Endothelial cell (in vitro differentiated cells): Measurements from ENCODE around the gene GALNT16. TPM values are rescaled to one million over a fixed set of nuclear protein-coding genes. Genes with fewer than 3 reads are reported as not detected.
A peak's percentile ranks its signal among the peaks of the same experiment; 100 is the strongest.

Source experiments
- DNase-seq: peaks from one replicate; pipeline ENCODE4 v3.0.0; 2021; ENCODE audit warnings: low spot score
- H3K27ac Mint-ChIP-seq: one replicate; pipeline ENCODE4 v1.8.0; 2021; ENCODE audit warnings: mixed read lengths, inconsistent platforms; ENCODE audit not compliant: unreplicated experiment
- H3K27me3 Mint-ChIP-seq: one replicate; pipeline ENCODE4 v1.8.0; 2021; ENCODE audit warnings: mild to moderate bottlenecking, moderate library complexity, mixed read lengths, inconsistent platforms; ENCODE audit not compliant: unreplicated experiment
- H3K36me3 Mint-ChIP-seq: one replicate; pipeline ENCODE4 v1.8.0; 2021; ENCODE audit warnings: mild to moderate bottlenecking, low read depth, mixed read lengths, inconsistent platforms; ENCODE audit not compliant: unreplicated experiment
- H3K4me1 Mint-ChIP-seq: one replicate; pipeline ENCODE4 v1.8.0; 2021; ENCODE audit warnings: mild to moderate bottlenecking, mixed read lengths, inconsistent platforms; ENCODE audit not compliant: unreplicated experiment
- H3K4me3 Mint-ChIP-seq: one replicate; pipeline ENCODE4 v1.8.0; 2021; ENCODE audit warnings: mild to moderate bottlenecking, mixed read lengths, inconsistent platforms; ENCODE audit not compliant: unreplicated experiment
- H3K9me3 Mint-ChIP-seq: one replicate; pipeline ENCODE4 v1.8.0; 2021; ENCODE audit warnings: mixed read lengths, inconsistent platforms; ENCODE audit not compliant: unreplicated experiment
- CTCF ChIP-seq: fragments of 200-600 bp; sonication (generic); IDR thresholded peaks from one replicate; pipeline ENCODE4 v1.5.0; 2021; ENCODE audit warnings: antibody characterized with exemption; ENCODE audit not compliant: unreplicated experiment
- total RNA-seq: library from RNA; stranded (reverse); fragmentation: NEBNext Ultra II Directional; extraction: Animal tissue kit (Norgen Biotek cat#: 25700); gene quantifications from one replicate; pipeline ENCODE4 v1.2.1, GENCODE V29; 2021; ENCODE audit not compliant: unreplicated experiment

GALNT16 gene
- total RNA-seq, 1 donor from 2014 or later = 2.8 TPM

DNA sequence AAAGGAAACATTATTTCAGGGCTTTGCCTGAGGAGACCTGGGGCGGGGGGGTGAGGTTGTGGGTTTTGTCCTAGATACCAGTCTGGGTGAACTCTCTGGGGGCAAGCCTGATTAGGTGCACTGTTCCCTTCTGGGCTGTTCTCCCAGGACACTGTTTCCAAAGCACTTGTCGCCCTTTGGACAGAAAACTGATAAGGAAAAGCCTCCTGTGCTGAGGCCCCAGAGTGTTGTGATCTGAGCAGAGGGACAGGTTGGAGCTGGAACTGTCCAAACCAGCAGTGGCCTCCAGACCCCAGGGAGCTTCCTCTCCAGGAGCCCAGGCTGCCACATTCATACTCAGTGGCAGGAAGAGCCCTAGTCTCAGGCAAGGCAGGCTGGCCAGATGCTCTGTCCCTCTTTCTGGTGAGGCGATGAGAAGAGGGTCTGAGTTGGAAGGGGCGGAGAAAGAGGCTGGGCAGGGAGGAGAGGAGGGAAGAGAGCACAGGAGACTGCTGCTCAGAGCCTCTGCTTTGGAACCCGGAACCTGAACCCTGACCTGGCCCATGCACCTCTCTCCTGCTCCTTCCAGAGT lies 1.9 kb downstream of the GALNT16 start:
- peak overlapping the region; percentile 89 for H3K4me3 Mint-ChIP-seq
- H3K9me3 Mint-ChIP-seq = no peaks in the 10 kb centered on the region
- DNase-seq = peak; percentile 28
- no peak for TF ChIP-seq CTCF
- no peaks in the 10 kb centered on the region for H3K36me3 Mint-ChIP-seq
- H3K27ac Mint-ChIP-seq = no peak overlapping the region
- H3K27me3 Mint-ChIP-seq = peaks cover 20% of the 10 kb centered on the region
- H3K4me1 Mint-ChIP-seq = peaks cover 8% of the 10 kb centered on the region

GRCh38 chr14:69262516-69262915 lies 2.6 kb downstream of the GALNT16 start:
- DNase-seq = no peak
- Mint-ChIP-seq H3K27me3 (peaks cover 14% of the 10 kb centered on the region), H3K4me1 (peaks cover 8% of the 10 kb centered on the region), H3K9me3 (no peaks in the 10 kb centered on the region), H3K27ac (peak overlapping the region; percentile 21), H3K4me3 (no peak overlapping the region), H3K36me3 (no peaks in the 10 kb centered on the region)
- no peak for TF ChIP-seq CTCF

DNA sequence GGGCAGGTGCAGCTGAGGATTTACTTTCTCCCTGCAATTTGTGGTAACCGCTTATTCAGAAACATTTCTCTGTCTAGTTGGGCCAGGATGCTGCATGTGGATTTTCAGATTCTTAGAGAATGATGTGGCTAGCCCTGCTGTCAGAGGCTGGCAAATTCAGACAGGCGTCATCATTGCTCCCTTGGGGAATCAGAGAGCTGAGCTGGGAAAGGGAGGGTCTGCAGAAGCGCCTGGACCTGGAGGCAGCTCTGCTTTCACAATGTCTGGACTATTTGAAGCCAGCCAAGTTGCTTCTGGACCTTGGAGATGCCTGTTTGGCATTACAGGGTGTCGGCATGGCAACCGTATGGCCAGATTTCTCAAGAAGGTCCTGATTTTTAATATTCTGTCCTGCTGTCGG lies 3.4 kb downstream of the GALNT16 start:
- no peak overlapping the region for H3K27ac Mint-ChIP-seq
- no peak overlapping the region for H3K4me3 Mint-ChIP-seq
- H3K9me3 Mint-ChIP-seq = no peaks in the 10 kb centered on the region
- TF ChIP-seq CTCF = no peak
- peaks cover 8% of the 10 kb centered on the region for H3K4me1 Mint-ChIP-seq
- peaks cover 12% of the 10 kb centered on the region for H3K27me3 Mint-ChIP-seq
- no peaks in the 10 kb centered on the region for H3K36me3 Mint-ChIP-seq
- DNase-seq = no peak

- Mint-ChIP-seq H3K4me3 (no peak overlapping the region), H3K36me3 (no peaks in the 10 kb centered on the region), H3K27ac (no peak overlapping the region), H3K9me3 (no peaks in the 10 kb centered on the region), H3K27me3 (peaks cover 8% of the 10 kb centered on the region), H3K4me1 (peaks cover 8% of the 10 kb centered on the region)
- DNase-seq = no peak
- no peak for TF ChIP-seq CTCF
Observed at GRCh38 chr14:69263771-69264170, 3.8 kb downstream of the GALNT16 start.

- Mint-ChIP-seq H3K27me3 (peaks cover 5% of the 10 kb centered on the region), H3K27ac (no peak overlapping the region), H3K9me3 (no peaks in the 10 kb centered on the region), H3K4me3 (no peak overlapping the region), H3K36me3 (no peaks in the 10 kb centered on the region), H3K4me1 (no peaks in the 10 kb centered on the region)
- DNase-seq = no peak
- TF ChIP-seq CTCF = no peak
Observed at GRCh38 chr14:69266572-69267345, 6.8 kb downstream of the GALNT16 start.
